Bronchial epithelial cell (primary cell): Measurements from ENCODE around the gene ZDHHC11. TPM values are rescaled to one million over a fixed set of nuclear protein-coding genes. Genes with fewer than 3 reads are reported as not detected.

ENCODE experiments used
- DNase-seq: peaks from one replicate; pipeline ENCODE4 v3.0.0-alpha.2; 2010; ENCODE audit warnings: low read depth
- FAIRE-seq: peaks from 2 replicates; lab custom pipeline; 2011; peaks lifted over from hg19 to GRCh38; lab: Jason Lieb, UNC
- H3K27me3 ChIP-seq: 2 replicates; pipeline ENCODE4 v1.5.1; 2011; ENCODE audit warnings: low read length; ENCODE audit not compliant: control insufficient read depth, insufficient read depth
- H3K36me3 ChIP-seq: 2 replicates; pipeline ENCODE4 v1.5.1; 2011; ENCODE audit warnings: low read length; ENCODE audit not compliant: control insufficient read depth, insufficient read depth
- H3K4me3 ChIP-seq: 2 replicates; pipeline ENCODE4 v1.5.1; 2011; ENCODE audit warnings: mild to moderate bottlenecking, low read depth, low read length, control low read depth
- total RNA-seq: library from RNA; depleted of rRNA; stranded (reverse); fragments of >200 nt; gene quantifications from 2 replicates; pipeline ENCODE4 v1.2.1, GENCODE V29; 2014
- TF ChIP-seq, protein P1 (sequence below): IDR thresholded peaks from 2 replicates; pipeline ENCODE4 v1.5.1; 2011; ENCODE audit warnings: mild to moderate bottlenecking, moderate library complexity, low read length, control low read depth, inconsistent platforms; ENCODE audit not compliant: insufficient read depth, severe bottlenecking

The ZDHHC11 gene
- total RNA-seq, 1 donor from 2014 or later = 0.53 TPM

- DNase-seq (no peak), FAIRE-seq (no peak)
- Histone ChIP-seq H3K36me3 (peaks cover 37% of the 10 kb centered on the region), H3K27me3 (no peaks in the 10 kb centered on the region), H3K4me3 (no peak overlapping the region)
- TF ChIP-seq, protein P1, sequence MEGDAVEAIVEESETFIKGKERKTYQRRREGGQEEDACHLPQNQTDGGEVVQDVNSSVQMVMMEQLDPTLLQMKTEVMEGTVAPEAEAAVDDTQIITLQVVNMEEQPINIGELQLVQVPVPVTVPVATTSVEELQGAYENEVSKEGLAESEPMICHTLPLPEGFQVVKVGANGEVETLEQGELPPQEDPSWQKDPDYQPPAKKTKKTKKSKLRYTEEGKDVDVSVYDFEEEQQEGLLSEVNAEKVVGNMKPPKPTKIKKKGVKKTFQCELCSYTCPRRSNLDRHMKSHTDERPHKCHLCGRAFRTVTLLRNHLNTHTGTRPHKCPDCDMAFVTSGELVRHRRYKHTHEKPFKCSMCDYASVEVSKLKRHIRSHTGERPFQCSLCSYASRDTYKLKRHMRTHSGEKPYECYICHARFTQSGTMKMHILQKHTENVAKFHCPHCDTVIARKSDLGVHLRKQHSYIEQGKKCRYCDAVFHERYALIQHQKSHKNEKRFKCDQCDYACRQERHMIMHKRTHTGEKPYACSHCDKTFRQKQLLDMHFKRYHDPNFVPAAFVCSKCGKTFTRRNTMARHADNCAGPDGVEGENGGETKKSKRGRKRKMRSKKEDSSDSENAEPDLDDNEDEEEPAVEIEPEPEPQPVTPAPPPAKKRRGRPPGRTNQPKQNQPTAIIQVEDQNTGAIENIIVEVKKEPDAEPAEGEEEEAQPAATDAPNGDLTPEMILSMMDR = no peak
Observed at GRCh38 chr5:870956-871355, 20.2 kb upstream of the ZDHHC11 start.

GRCh38 chr5:868428-869135 lies 17.8 kb upstream of the ZDHHC11 start:
- no peak for DNase-seq
- TF ChIP-seq, protein P1 = no peak
- H3K36me3 ChIP-seq = peaks cover 34% of the 10 kb centered on the region

GRCh38 chr5:867300-867870 lies 16.6 kb upstream of the ZDHHC11 start:
- TF ChIP-seq, protein P1 = no peak
- no peak for FAIRE-seq
- no peaks in the 10 kb centered on the region for H3K27me3 ChIP-seq
- no peak for DNase-seq
- no peak overlapping the region for H3K4me3 ChIP-seq
- H3K36me3 ChIP-seq = peaks cover 34% of the 10 kb centered on the region

More at GRCh38 chr5:868428-869135, 17.8 kb upstream of the ZDHHC11 start:
- no peak for FAIRE-seq
- Histone ChIP-seq H3K4me3 (no peak overlapping the region), H3K27me3 (no peaks in the 10 kb centered on the region)

DNA sequence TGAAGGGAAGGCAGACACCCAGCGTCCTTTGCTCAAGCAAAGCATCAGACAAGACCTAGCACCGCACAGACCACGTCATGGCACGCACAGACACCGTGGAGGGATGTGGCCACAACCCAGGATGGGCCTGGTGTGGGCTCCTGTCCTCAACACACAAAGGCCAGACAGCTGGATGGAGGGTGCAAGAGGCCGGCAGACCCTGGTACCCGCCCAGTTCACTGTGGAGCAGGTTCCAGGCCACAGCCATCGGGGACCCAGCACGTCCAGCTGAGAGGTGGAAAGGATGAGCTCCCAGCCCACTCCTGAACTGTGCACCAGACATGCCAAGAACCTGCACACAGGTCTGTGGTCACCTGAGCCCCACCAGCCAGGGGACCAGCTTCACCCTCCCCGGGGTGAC lies 15.0 kb upstream of the ZDHHC11 start:
- DNase-seq (no peak), FAIRE-seq (no peak)
- H3K27me3 ChIP-seq = no peaks in the 10 kb centered on the region
- TF ChIP-seq, protein P1 = no peak
- peaks cover 24% of the 10 kb centered on the region for H3K36me3 ChIP-seq
- no peak overlapping the region for H3K4me3 ChIP-seq

- H3K36me3 ChIP-seq = peaks cover 19% of the 10 kb centered on the region
- H3K27me3 ChIP-seq = no peaks in the 10 kb centered on the region
- no peak overlapping the region for H3K4me3 ChIP-seq
- DNase-seq (no peak), FAIRE-seq (no peak)
- TF ChIP-seq, protein P1 = no peak
Observed at GRCh38 chr5:865168-865521, 14.4 kb upstream of the ZDHHC11 start.
